Endometrial microvascular endothelial cells (primary cell): ENCODE data around the gene ACTRT3. TPM values are rescaled to one million over a fixed set of nuclear protein-coding genes. Genes with fewer than 3 reads are reported as not detected.
"Not testable (repeated sequence)": the region's sequence is repeated elsewhere in the genome, so short reads cannot be mapped to it uniquely, and the experiment has no call there.

ENCODE experiments used
- in situ Hi-C: cut with HindIII; loops from 2 replicates; pipeline ENCODE4 v1.10.0; 2017; ENCODE audit warnings: low sequenced_read_pairs, low pct_unique_long_range_greater_than_20kb; ENCODE audit errors: inconsistent ontology term
- total RNA-seq: library from RNA; depleted of rRNA; stranded (reverse); fragments of >200 nt; gene quantifications from one replicate; pipeline ENCODE4 v1.2.3, GENCODE V29; 2015; ENCODE audit errors: inconsistent ontology term

ACTRT3 gene
- total RNA-seq, 1 donor from 2014 or later: 2.8 TPM

DNA sequence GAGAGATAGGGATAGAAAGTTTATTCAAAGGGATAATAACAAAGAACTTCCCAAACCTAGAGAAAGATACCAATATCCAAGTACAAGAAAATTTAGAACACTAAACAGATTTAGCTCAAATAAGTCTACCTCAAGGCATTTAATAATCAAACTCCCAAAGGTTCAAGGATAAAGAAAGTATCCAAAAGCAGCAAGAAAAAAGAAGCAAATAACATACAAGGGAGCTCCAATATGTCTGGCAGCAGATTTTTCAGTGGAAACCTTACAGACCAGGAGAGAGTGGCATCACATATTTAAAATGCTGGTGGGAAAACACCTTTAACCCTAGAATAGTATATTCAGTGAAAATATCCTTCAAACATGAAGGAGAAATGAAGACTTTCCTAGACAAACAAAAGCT is 37.5 kb downstream of the ACTRT3 start:
- in situ Hi-C loops: not testable (repeated sequence)

DNA sequence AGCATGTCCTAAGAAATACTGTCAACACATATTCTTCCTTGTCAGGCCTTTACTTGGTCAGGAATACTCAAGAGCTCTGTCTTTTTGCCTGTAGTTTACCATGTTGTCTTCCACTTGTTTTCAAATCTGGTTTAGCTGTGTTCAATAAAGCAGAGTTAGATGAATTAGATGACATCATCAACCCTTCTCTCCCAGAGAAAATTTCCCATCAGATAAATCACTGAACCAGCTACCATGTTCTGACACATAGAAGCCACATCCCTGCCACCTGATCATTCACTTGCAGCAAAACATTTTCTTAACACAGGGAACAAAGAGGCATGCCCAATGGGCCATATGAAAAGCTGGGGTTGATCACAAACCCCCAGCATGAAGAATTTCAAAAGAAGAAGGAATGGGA is 46.6 kb downstream of the ACTRT3 start:
- in situ Hi-C loops: no loop called here

DNA sequence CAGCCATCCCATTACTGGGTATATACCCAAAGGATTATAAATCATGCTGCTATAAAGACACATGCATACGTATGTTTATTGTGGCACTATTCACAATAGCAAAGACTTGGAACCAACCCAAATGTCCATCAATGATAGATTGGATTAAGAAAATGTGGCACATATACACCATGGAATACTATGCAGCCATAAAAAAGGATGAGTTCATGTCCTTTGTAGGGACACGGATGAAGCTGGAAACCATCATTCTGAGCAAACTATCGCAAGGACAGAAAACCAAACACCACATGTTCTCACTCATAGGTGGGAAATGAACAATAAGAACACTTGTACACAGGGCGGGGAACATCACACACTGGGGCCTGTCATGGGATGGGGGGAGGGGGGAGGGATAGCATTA is 50.9 kb downstream of the ACTRT3 start:
- in situ Hi-C loops: not testable (repeated sequence)

Other genes with a start within 250 kb of the ACTRT3 start
- gene MECOM, start 105.8 kb downstream of the ACTRT3 start, total RNA-seq: 60.2 TPM
- 288 TPM for gene TERC, start 4.5 kb downstream of the ACTRT3 start, total RNA-seq
- 8.7 TPM for gene MYNN, start 3.8 kb upstream of the ACTRT3 start, total RNA-seq
- gene LRRIQ4, start 43.3 kb upstream of the ACTRT3 start, total RNA-seq: not detected
- gene LRRC34, start 43.3 kb upstream of the ACTRT3 start, total RNA-seq: 8.6 TPM
- not detected for gene LRRC31, start 100.4 kb upstream of the ACTRT3 start, total RNA-seq
- gene SAMD7, start 142.0 kb upstream of the ACTRT3 start, total RNA-seq: not detected
- 24.9 TPM for gene SEC62, start 197.2 kb upstream of the ACTRT3 start, total RNA-seq